CD14-positive monocyte (primary cell): ENCODE measurements around the gene STUM. TPM values are rescaled to one million over a fixed set of nuclear protein-coding genes. Genes with fewer than 3 reads are reported as not detected.

Source experiments
- DNase-seq, 3 donors: peaks; one replicate each; pipeline ENCODE4 v3.0.0-alpha.2; 2011 to 2022
- H2AFZ ChIP-seq: 2 replicates; pipeline ENCODE4 v1.6.0; 2012; ENCODE audit warnings: mild to moderate bottlenecking, low read depth, low read length, inconsistent platforms; ENCODE audit not compliant: insufficient read depth, poor library complexity, severe bottlenecking
- H3K27ac ChIP-seq, 2 donors: 1 replicate in 1 of 2; 2 replicates in 1 of 2; pipeline ENCODE4 v1.5.1; 2012 to 2013; ENCODE audit warnings: low read length in 2 of 2, control low read depth in 1 of 2, inconsistent platforms in 1 of 2, low read depth in 1 of 2, mild to moderate bottlenecking in 1 of 2
- H3K27me3 ChIP-seq, 2 donors: one replicate each; pipeline versions ENCODE4 v1.6.0 to v1.6.1; 2011 to 2013; ENCODE audit warnings: low read length in 2 of 2; ENCODE audit not compliant: control insufficient read depth in 2 of 2, insufficient read depth in 2 of 2
- H3K36me3 ChIP-seq, 2 donors: replicated peaks in 1 of 2; 1 replicate in 1 of 2; 2 replicates in 1 of 2; pipeline versions ENCODE4 v1.5.1 to v1.6.1; 2012 to 2013; ENCODE audit warnings: low read length in 2 of 2, control low read depth in 1 of 2, inconsistent platforms in 1 of 2, mild to moderate bottlenecking in 1 of 2; ENCODE audit not compliant: insufficient read depth in 2 of 2, control insufficient read depth in 1 of 2
- H3K4me1 ChIP-seq, 2 donors: 1 replicate in 1 of 2; 2 replicates in 1 of 2; pipeline versions ENCODE4 v1.5.1 to v1.6.1; 2012 to 2013; ENCODE audit warnings: low read length in 2 of 2, control low read depth in 1 of 2, inconsistent platforms in 1 of 2, mild to moderate bottlenecking in 1 of 2, moderate library complexity in 1 of 2; ENCODE audit not compliant: insufficient read depth in 2 of 2, control insufficient read depth in 1 of 2
- H3K4me2 ChIP-seq: replicated peaks from 2 replicates; pipeline ENCODE3; 2012; ENCODE audit warnings: low read length, moderate library complexity, mild to moderate bottlenecking; ENCODE audit not compliant: poor library complexity, severe bottlenecking; ENCODE audit errors: extremely low read depth
- H3K4me3 ChIP-seq, 3 experiments: fragments of 200-600 bp in 1 of 3; sonication (generic) in 1 of 3; replicated peaks in 1 of 3; 1 replicate in 2 of 3; 2 replicates in 1 of 3; pipeline ENCODE4 v1.5.1; 2011 to 2013; ENCODE audit warnings: low read length in 3 of 3, mild to moderate bottlenecking in 3 of 3, control low read depth in 2 of 3, low read depth in 2 of 3, inconsistent platforms in 1 of 3, moderate library complexity in 1 of 3
- H3K79me2 ChIP-seq: 2 replicates; pipeline ENCODE4 v1.6.0; 2012; ENCODE audit warnings: mild to moderate bottlenecking, control low read depth, inconsistent platforms, low read length, moderate library complexity; ENCODE audit not compliant: insufficient read depth
- H3K9ac ChIP-seq: 2 replicates; pipeline ENCODE4 v1.6.0; 2017; ENCODE audit warnings: low read length, mild to moderate bottlenecking; ENCODE audit not compliant: insufficient read depth, poor library complexity, severe bottlenecking
- H3K9me3 ChIP-seq, 2 donors: replicated peaks in 1 of 2; 1 replicate in 1 of 2; 2 replicates in 1 of 2; pipeline versions ENCODE4 v1.5.1 to v1.6.1; 2012 to 2013; ENCODE audit warnings: low read length in 2 of 2, control low read depth in 1 of 2; ENCODE audit not compliant: control insufficient read depth in 1 of 2, insufficient read depth in 1 of 2
- H4K20me1 ChIP-seq: 2 replicates; pipeline ENCODE4 v1.6.0; 2012; ENCODE audit warnings: mild to moderate bottlenecking, low read length, control low read depth, moderate library complexity; ENCODE audit not compliant: insufficient read depth
- H3K27ac Mint-ChIP-seq, 7 donors: one replicate each; pipeline ENCODE4 v1.8.0; 2020; ENCODE audit warnings: mild to moderate bottlenecking in 7 of 7, mixed read lengths in 7 of 7, moderate library complexity in 6 of 7, inconsistent platforms in 2 of 7
- H3K27me3 Mint-ChIP-seq, 3 donors: one replicate each; pipeline ENCODE4 v1.8.0; 2021 to 2022; ENCODE audit warnings: low read depth in 3 of 3, mild to moderate bottlenecking in 3 of 3, mixed read lengths in 3 of 3, moderate library complexity in 3 of 3, inconsistent platforms in 1 of 3
- H3K36me3 Mint-ChIP-seq, 2 donors: one replicate each; pipeline ENCODE4 v1.8.0; 2020; ENCODE audit warnings: mixed read lengths in 2 of 2, inconsistent platforms in 1 of 2, mild to moderate bottlenecking in 1 of 2
- H3K4me1 Mint-ChIP-seq: one replicate; pipeline ENCODE4 v1.8.0; 2020; ENCODE audit warnings: mild to moderate bottlenecking, mixed read lengths
- H3K4me3 Mint-ChIP-seq, 2 donors: one replicate each; pipeline ENCODE4 v1.8.0; 2020; ENCODE audit warnings: mild to moderate bottlenecking in 2 of 2, mixed read lengths in 2 of 2, moderate library complexity in 1 of 2
- H3K9me3 Mint-ChIP-seq, 7 donors: one replicate each; pipeline ENCODE4 v1.8.0; 2020 to 2022; ENCODE audit warnings: mixed read lengths in 7 of 7, mild to moderate bottlenecking in 6 of 7, moderate library complexity in 6 of 7, inconsistent platforms in 2 of 7
- CTCF ChIP-seq: fragments of 200-600 bp; IDR thresholded peaks from one replicate; pipeline ENCODE4 v1.8.0; 2022; ENCODE audit warnings: antibody characterized with exemption, mild to moderate bottlenecking
- WGBS: methylation state at CpG from one replicate; pipeline ENCODE4 v1.1.5; 2013; ENCODE audit warnings: missing lambda C conversion rate; ENCODE audit not compliant: insufficient coverage; 5-methylcytosine and 5-hydroxymethylcytosine counted together
- intact Hi-C, 2 donors: fragments of 100-400 bp; cut with micrococcal nuclease; formaldehyde crosslinking; loops; one replicate each; pipeline versions ENCODE4 v1.15.0 to v1.15.1; 2023
- polyA plus RNA-seq, 3 donors: library from polyadenylated mRNA; depleted of rRNA in 1 of 3; unstranded in 2 of 3; stranded (reverse) in 1 of 3; fragments of 300-500 nt in 2 of 3; fragments of >200 nt in 1 of 3; fragmentation: Illumina TruSeq in 2 of 3; gene quantifications; 1 replicate in 2 of 3; 2 replicates in 1 of 3; pipeline ENCODE4 v1.2.3, GENCODE V29; 2012 to 2021

STUM gene
- polyA plus RNA-seq, 3 donors = not detected

GRCh38 chr1:226510453-226510852 lies 38.1 kb upstream of the STUM start:
- peaks cover 1 to 3% (median 2%) of the 10 kb centered on the region in 3 donors for H3K27me3 Mint-ChIP-seq

GRCh38 chr1:226511296-226511695 lies 37.3 kb upstream of the STUM start:
- no peak overlapping the region for H3K4me3 Mint-ChIP-seq
- H3K4me3 ChIP-seq = no peak overlapping the region
- no peaks in the 10 kb centered on the region for H3K27me3 ChIP-seq
- H3K27me3 Mint-ChIP-seq = peaks cover 2 to 3% (median 3%) of the 10 kb centered on the region in 3 donors
- H3K4me2 ChIP-seq = no peak overlapping the region
- H3K36me3 ChIP-seq = no peaks in the 10 kb centered on the region
- peaks cover 0 to 2% (median 0%) of the 10 kb centered on the region in 7 donors for H3K9me3 Mint-ChIP-seq
- DNase-seq = no peak
- intact Hi-C loops = no loop called here
- no peaks in the 10 kb centered on the region for H4K20me1 ChIP-seq
- no peaks in the 10 kb centered on the region for H3K4me1 Mint-ChIP-seq
- 100% methylated on average over 1 of the region's 3 CpGs for WGBS
- TF ChIP-seq CTCF = no peak
- H3K27ac ChIP-seq = no peak overlapping the region
- H3K36me3 Mint-ChIP-seq = no peaks in the 10 kb centered on the region
- H3K9me3 ChIP-seq = no peaks in the 10 kb centered on the region
- H3K79me2 ChIP-seq = no peaks in the 10 kb centered on the region
- no peak overlapping the region for H3K27ac Mint-ChIP-seq
- no peak overlapping the region for H2AFZ ChIP-seq
- H3K9ac ChIP-seq = no peak overlapping the region
- H3K4me1 ChIP-seq = no peaks in the 10 kb centered on the region

More at GRCh38 chr1:226510453-226510852, 38.1 kb upstream of the STUM start:
- Histone ChIP-seq H3K9ac (no peak overlapping the region), H3K27me3 (no peaks in the 10 kb centered on the region), H3K36me3 (no peaks in the 10 kb centered on the region), H4K20me1 (no peaks in the 10 kb centered on the region), H2AFZ (no peak overlapping the region), H3K4me1 (no peaks in the 10 kb centered on the region), H3K79me2 (no peaks in the 10 kb centered on the region), H3K9me3 (no peaks in the 10 kb centered on the region), H3K27ac (no peak overlapping the region), H3K4me2 (no peak overlapping the region), H3K4me3 (no peak overlapping the region)
- Mint-ChIP-seq H3K4me3 (no peak overlapping the region), H3K9me3 (peaks cover 0 to 2% (median 0%) of the 10 kb centered on the region in 7 donors), H3K27ac (no peak overlapping the region), H3K4me1 (no peaks in the 10 kb centered on the region), H3K36me3 (no peaks in the 10 kb centered on the region)
- no peak for TF ChIP-seq CTCF
- intact Hi-C loops = no loop called here
- no peak for DNase-seq
- WGBS = no CpG with 5 or more reads among the region's 1 CpG
